Immature natural killer cell (primary cell): ENCODE data around the gene LONP2. TPM values are rescaled to one million over a fixed set of nuclear protein-coding genes. Genes with fewer than 3 reads are reported as not detected.

Source experiments
- DNase-seq, 3 donors: peaks; one replicate each; pipeline ENCODE4 v3.0.0; 2022; ENCODE audit warnings: mixed read lengths in 1 of 3
- H3K27ac Mint-ChIP-seq, 6 donors: one replicate each; pipeline ENCODE4 v1.8.0; 2020; ENCODE audit warnings: mixed read lengths in 6 of 6, mild to moderate bottlenecking in 5 of 6, inconsistent platforms in 4 of 6, moderate library complexity in 3 of 6
- H3K27me3 Mint-ChIP-seq, 3 donors: one replicate each; pipeline ENCODE4 v1.8.0; 2020 to 2021; ENCODE audit warnings: low read depth in 3 of 3, mild to moderate bottlenecking in 3 of 3, mixed read lengths in 3 of 3, moderate library complexity in 3 of 3, inconsistent platforms in 1 of 3
- H3K36me3 Mint-ChIP-seq, 3 donors: one replicate each; pipeline ENCODE4 v1.8.0; 2020; ENCODE audit warnings: mixed read lengths in 3 of 3, inconsistent platforms in 2 of 3, mild to moderate bottlenecking in 2 of 3
- H3K4me1 Mint-ChIP-seq, 2 donors: one replicate each; pipeline ENCODE4 v1.8.0; 2020; ENCODE audit warnings: inconsistent platforms in 2 of 2, mild to moderate bottlenecking in 2 of 2, mixed read lengths in 2 of 2, moderate library complexity in 1 of 2
- H3K4me3 Mint-ChIP-seq, 5 donors: one replicate each; pipeline ENCODE4 v1.8.0; 2020; ENCODE audit warnings: mild to moderate bottlenecking in 5 of 5, mixed read lengths in 5 of 5, inconsistent platforms in 3 of 5, moderate library complexity in 3 of 5
- H3K9me3 Mint-ChIP-seq, 6 donors: one replicate each; pipeline ENCODE4 v1.8.0; 2020; ENCODE audit warnings: mild to moderate bottlenecking in 6 of 6, mixed read lengths in 6 of 6, inconsistent platforms in 4 of 6, moderate library complexity in 3 of 6
- polyA plus RNA-seq, 3 donors: library from polyadenylated mRNA; unstranded; fragments of 300-500 nt; fragmentation: Illumina TruSeq; gene quantifications; one replicate each; pipeline ENCODE4 v1.2.3, GENCODE V29; 2021

The LONP2 gene
- polyA plus RNA-seq, 3 donors from 2014 or later, result 9.7 to 32.4 (median 17.6) TPM

- Mint-ChIP-seq H3K9me3 (no peaks in the 10 kb centered on the region), H3K4me3 (peak overlapping the region in 1 of 5 donors; percentile 51), H3K27ac (peak overlapping the region in 2 of 6 donors; percentile 26 to 43), H3K36me3 (no peaks in the 10 kb centered on the region), H3K4me1 (peaks cover 31 to 44% of the 10 kb centered on the region in 2 donors), H3K27me3 (peaks cover 0 to 3% (median 0%) of the 10 kb centered on the region in 3 donors)
- DNase-seq, result no peak
These were observed 134.2 kb downstream of the LONP2 start for GRCh38 chr16:48378276-48378675.

DNA sequence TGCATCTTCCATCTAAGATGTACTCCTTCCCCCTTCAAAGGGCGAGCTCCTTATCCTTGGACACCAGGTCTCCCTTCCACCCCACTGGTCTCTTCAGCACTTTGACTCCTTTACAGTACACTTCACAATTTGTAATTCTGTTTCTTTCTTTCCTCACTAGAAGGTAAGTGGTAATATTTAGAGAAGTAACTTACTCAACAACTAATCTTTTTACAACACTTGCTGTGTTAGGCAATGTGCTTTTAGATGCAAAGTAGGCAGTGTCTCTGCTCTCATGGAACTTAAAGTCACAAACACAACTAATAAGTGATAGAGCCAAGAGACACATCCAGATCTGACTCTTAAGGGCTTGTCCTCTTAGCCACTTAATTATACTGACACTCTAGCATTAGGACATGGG, 134.7 kb downstream of the LONP2 start:
- Mint-ChIP-seq H3K36me3 (no peaks in the 10 kb centered on the region), H3K27ac (peak overlapping the region in 1 of 6 donors; percentile 26), H3K4me1 (peaks cover 36 to 50% of the 10 kb centered on the region in 2 donors), H3K9me3 (no peaks in the 10 kb centered on the region), H3K4me3 (peak overlapping the region in 4 of 5 donors; percentile 2 to 38 (median 14)), H3K27me3 (peaks cover 0 to 3% (median 2%) of the 10 kb centered on the region in 3 donors)
- no peak for DNase-seq

- no peak for DNase-seq
- Mint-ChIP-seq H3K4me1 (peaks cover 41 to 56% of the 10 kb centered on the region in 2 donors), H3K36me3 (no peaks in the 10 kb centered on the region), H3K27ac (no peak overlapping the region), H3K27me3 (peaks cover 4 to 11% (median 9%) of the 10 kb centered on the region in 3 donors), H3K4me3 (no peak overlapping the region), H3K9me3 (no peaks in the 10 kb centered on the region)
These were observed 137.1 kb downstream of the LONP2 start for GRCh38 chr16:48381201-48381600.

DNA sequence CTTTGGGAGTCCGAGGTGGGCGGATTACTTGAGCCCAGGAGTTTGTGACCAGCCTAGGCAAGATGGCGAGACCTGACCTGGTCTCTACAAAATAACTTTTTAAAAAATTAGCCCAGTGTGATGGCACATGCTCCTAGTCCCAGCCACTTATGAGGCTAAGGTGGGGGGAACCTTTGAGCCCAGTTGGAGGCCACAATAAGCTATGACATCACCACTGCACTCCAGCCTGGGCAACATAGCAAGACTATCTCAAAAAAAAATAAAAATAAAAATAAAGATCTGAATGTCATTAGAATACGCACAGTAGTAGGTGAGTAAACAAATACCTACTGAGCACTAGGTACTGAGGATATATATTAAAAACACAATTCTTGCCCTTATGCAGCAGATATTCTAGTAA, 138.0 kb downstream of the LONP2 start:
- Mint-ChIP-seq H3K27ac (no peak overlapping the region), H3K27me3 (peaks cover 4 to 11% (median 9%) of the 10 kb centered on the region in 3 donors), H3K4me3 (peak overlapping the region in 3 of 5 donors; percentile 9 to 36 (median 34)), H3K4me1 (peaks cover 35 to 48% of the 10 kb centered on the region in 2 donors), H3K9me3 (no peaks in the 10 kb centered on the region), H3K36me3 (no peaks in the 10 kb centered on the region)
- no peak for DNase-seq

DNA sequence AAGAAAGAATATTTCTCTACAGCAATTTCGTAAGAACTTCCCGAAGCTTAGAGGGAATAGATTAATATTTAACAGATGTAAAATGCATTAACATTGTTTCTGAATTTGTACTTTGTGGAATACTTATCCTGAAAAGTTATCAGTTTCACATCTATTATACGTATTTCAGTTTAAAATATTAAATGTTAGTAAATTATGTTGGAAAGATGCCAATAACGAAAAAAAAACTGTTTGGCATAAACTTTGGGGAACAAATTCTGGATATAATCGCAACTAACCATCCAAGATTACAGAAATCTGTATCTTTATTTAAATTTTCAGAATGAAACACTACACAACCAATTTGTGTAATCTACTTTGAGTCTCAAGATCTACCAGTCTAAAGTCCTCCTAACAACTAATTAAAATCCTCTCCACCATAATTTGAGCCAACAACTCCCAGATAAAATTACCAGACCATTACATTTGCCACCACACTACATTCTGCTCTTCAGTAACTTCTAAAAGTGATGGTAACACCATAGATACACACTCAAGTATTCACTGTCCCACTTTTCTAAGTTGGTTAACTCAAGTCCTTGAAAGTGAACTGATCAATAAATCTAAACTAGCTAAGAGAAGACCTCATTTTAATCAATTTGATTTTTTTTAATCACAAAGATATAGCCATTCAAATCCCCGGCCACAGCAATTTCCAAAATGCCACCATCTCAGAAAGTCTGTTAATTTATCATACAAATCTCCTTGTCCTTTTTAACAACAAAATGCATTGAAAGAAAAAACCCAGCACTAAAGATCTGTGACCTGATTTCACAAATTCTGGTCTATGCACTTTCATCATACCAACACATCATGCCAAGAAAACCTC, 139.1 kb downstream of the LONP2 start:
- Mint-ChIP-seq H3K4me1 (peaks cover 30 to 41% of the 10 kb centered on the region in 2 donors), H3K4me3 (peak overlapping the region; percentile 88 to 99 (median 95)), H3K27ac (peak overlapping the region in 5 of 6 donors; percentile 88 to 98 (median 93)), H3K36me3 (no peaks in the 10 kb centered on the region), H3K9me3 (no peaks in the 10 kb centered on the region), H3K27me3 (peaks cover 4 to 11% (median 9%) of the 10 kb centered on the region in 3 donors)
- no peak for DNase-seq

- Mint-ChIP-seq H3K36me3 (no peaks in the 10 kb centered on the region), H3K4me1 (peaks cover 22 to 34% of the 10 kb centered on the region in 2 donors)
- no peak for DNase-seq
These were observed 139.9 kb downstream of the LONP2 start for GRCh38 chr16:48383877-48384519.

DNA sequence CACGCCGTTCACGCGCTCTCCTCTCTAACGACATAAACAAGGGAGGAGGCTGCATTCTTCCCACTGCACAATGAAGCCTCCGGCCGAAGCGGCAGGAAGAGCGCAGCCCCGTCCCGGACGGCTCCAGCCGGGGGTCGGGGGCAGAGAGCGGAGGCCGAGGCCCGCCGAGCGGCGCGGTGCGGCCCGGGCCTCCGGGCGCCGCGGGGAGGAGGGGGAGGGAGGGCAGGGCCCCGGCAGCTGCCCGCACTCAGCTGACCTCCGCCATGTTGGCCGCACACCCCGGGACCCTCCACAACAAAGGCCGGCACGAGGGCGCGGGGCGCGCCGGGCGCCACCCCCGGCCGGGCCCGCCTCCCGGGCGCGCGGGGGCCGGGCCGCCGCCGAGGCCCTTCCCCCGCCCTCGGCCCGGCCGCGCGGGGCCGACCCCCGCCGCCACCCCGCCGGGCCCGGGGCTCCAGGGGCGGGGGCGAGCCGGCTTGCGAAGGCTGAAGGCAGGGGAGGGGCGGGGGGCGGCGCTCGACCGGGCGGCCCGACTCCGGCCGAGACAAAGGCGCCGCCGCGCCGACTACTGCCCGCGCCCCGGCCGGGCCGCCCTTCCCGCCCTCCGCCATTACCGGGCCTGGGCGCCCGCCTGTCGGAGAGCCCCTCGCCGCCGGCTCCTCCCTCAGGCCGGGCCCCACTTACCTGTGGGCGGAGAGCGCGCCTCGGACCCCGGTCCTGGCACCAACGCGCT, 140.6 kb downstream of the LONP2 start:
- Mint-ChIP-seq H3K36me3 (no peaks in the 10 kb centered on the region), H3K27me3 (peaks cover 4 to 9% (median 9%) of the 10 kb centered on the region in 3 donors), H3K4me3 (peak overlapping the region; percentile 91 to 99 (median 95)), H3K9me3 (no peaks in the 10 kb centered on the region), H3K4me1 (peaks cover 16 to 27% of the 10 kb centered on the region in 2 donors), H3K27ac (peak overlapping the region; percentile 88 to 98 (median 93))
- DNase-seq, result peak; percentile 34 to 47 (median 38)

More at GRCh38 chr16:48383877-48384519, 139.9 kb downstream of the LONP2 start:
- Mint-ChIP-seq H3K27ac (peak overlapping the region; percentile 88 to 98 (median 93)), H3K27me3 (peaks cover 4 to 9% (median 9%) of the 10 kb centered on the region in 3 donors), H3K4me3 (peak overlapping the region; percentile 88 to 99 (median 95)), H3K9me3 (no peaks in the 10 kb centered on the region)

DNA sequence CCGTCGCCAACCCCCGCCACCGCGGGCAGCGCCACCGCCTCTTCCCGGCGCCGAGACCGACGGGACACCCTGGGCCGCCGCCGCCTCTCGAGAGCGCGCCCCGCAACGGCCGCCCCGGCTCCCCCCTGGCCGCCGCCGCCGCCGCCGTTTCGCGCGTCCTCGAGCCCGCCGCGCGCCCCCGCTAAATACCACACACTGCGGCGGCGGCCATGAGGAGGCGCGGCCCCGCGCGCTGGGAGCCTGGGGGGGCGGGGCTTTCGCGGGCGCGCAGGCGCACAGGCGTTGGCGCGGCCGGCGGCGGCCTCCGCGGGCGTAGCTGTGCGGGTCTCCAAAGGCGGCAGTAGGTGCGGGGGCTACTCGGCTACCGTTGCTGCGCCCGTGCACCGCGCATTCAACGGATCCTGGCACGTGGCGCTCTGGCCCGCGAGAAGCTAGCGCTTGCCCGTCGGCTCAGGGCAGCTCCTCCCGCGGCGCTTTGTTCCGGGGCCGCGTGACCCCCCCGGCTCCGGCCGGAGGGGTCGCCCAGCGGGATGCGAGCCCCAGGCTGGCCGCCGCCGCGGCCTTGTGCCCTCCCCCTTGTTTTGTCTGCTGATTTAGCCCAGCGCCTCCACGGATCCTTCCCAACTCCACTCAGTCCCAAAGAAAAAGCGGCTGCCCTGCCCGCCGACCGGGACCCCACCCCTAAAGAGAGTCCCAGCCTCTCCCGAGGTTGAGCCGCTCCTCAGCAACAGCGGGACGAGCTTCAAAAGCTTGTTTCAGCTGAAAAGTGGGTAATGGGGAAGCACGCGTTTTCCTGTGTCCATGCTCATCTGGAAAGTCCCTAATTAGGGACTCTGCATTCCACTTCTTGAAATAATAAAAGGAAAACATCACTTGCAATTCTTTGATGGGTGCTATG, 141.4 kb downstream of the LONP2 start, which contains the start of gene SIAH1:
Gene SIAH1 (minus strand): TSS at position 161 of the 898 bp plus-strand sequence. CDS start 22,985 bp downstream, outside the sequence.
- Mint-ChIP-seq H3K27me3 (peaks cover 4 to 9% (median 9%) of the 10 kb centered on the region in 3 donors), H3K4me1 (peaks cover 14 to 24% of the 10 kb centered on the region in 2 donors), H3K36me3 (no peaks in the 10 kb centered on the region), H3K9me3 (no peaks in the 10 kb centered on the region), H3K27ac (peak within 1 kb of the TSS; percentile 88 to 98 (median 93)), H3K4me3 (peak within 1 kb of the TSS; percentile 91 to 99 (median 95))
- peak; percentile 88 to 90 (median 89) for DNase-seq

DNA sequence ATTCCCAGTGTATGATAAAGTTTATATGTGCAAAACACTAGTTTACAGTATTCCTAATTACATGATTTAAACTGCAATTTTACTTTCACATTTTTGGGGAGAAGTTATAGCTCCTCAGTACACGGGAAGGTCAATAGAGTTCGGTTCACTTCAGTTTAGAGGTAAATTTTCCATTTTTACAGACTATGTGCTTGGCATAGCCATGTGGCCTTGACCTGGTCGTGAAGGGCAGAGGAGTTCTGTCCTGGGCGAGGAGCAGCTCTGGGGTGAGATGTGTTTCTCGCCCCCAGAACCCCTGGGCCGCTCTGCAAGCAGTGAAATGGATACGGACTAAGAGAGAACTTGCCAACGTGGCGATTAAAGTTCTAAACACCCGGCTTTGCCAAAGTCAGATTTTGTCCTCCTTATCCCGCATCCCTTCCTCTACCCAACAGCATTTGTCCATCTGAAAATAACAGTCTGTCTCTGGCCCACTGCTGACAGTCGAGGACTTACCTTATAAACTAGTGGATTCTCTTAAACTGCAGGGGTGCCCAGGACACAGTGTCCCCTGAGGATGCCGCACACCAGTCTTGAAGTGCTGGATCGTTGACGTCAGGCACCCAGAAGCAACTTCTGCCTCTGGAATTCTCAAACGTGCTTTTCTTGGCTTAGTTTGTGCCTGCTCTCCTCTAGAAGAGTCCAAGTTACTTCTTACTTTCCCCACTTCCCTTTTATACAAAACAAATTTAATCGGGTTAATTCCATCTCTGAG, 142.6 kb downstream of the LONP2 start:
- peaks cover 14 to 16% of the 10 kb centered on the region in 2 donors for H3K4me1 Mint-ChIP-seq
- H3K27ac Mint-ChIP-seq, result peak overlapping the region in 1 of 6 donors; percentile 13
- H3K27me3 Mint-ChIP-seq, result peaks cover 4 to 9% (median 9%) of the 10 kb centered on the region in 3 donors
- H3K36me3 Mint-ChIP-seq, result no peaks in the 10 kb centered on the region
- H3K4me3 Mint-ChIP-seq, result peak overlapping the region in 3 of 5 donors; percentile 56 to 92 (median 91)
- H3K9me3 Mint-ChIP-seq, result no peaks in the 10 kb centered on the region
- DNase-seq, result no peak

- Mint-ChIP-seq H3K36me3 (no peaks in the 10 kb centered on the region), H3K9me3 (no peaks in the 10 kb centered on the region), H3K4me3 (no peak overlapping the region), H3K27me3 (no peaks in the 10 kb centered on the region), H3K27ac (no peak overlapping the region), H3K4me1 (no peaks in the 10 kb centered on the region)
- no peak for DNase-seq
These were observed 148.3 kb downstream of the LONP2 start for GRCh38 chr16:48392407-48392806.

GRCh38 chr16:48393485-48394354, 149.6 kb downstream of the LONP2 start:
- Mint-ChIP-seq H3K27me3 (no peaks in the 10 kb centered on the region), H3K4me3 (no peak overlapping the region), H3K9me3 (no peaks in the 10 kb centered on the region), H3K4me1 (no peaks in the 10 kb centered on the region), H3K27ac (no peak overlapping the region), H3K36me3 (no peaks in the 10 kb centered on the region)
- no peak for DNase-seq
